Spleen (tissue), 7 donors: ENCODE measurements around the gene ATXN7L1.

Experiments
- POLR2AphosphoS5 ChIP-seq, 3 donors: sonication (generic); formaldehyde crosslinking; IDR thresholded peaks; one replicate each; pipeline ENCODE4 v1.5.1; 2017; ENCODE audit warnings: antibody characterized with exemption in 3 of 3
- TF ChIP-seq, protein P1 (sequence below), 11 experiments: fragments of 200-600 bp in 7 of 11; fragments of 450-650 bp in 4 of 11; sonication (generic) in 4 of 11; IDR thresholded peaks in 8 of 11; conservative IDR thresholded peaks in 3 of 11; 1 replicate in 7 of 11; 2 replicates in 4 of 11; pipeline versions ENCODE4 v1.4.0 to v1.8.0; 2016 to 2021; ENCODE audit warnings: antibody characterized with exemption in 11 of 11, inconsistent platforms in 4 of 11, mild to moderate bottlenecking in 1 of 11
- donor health status: DM: no; HTN: no; CAD: no; lungs with moderate emphysema.
- donor health status: DM: no; HTN: no; CAD: no.
- donor health status: DM: no; HTN: no; CAD: no.

DNA sequence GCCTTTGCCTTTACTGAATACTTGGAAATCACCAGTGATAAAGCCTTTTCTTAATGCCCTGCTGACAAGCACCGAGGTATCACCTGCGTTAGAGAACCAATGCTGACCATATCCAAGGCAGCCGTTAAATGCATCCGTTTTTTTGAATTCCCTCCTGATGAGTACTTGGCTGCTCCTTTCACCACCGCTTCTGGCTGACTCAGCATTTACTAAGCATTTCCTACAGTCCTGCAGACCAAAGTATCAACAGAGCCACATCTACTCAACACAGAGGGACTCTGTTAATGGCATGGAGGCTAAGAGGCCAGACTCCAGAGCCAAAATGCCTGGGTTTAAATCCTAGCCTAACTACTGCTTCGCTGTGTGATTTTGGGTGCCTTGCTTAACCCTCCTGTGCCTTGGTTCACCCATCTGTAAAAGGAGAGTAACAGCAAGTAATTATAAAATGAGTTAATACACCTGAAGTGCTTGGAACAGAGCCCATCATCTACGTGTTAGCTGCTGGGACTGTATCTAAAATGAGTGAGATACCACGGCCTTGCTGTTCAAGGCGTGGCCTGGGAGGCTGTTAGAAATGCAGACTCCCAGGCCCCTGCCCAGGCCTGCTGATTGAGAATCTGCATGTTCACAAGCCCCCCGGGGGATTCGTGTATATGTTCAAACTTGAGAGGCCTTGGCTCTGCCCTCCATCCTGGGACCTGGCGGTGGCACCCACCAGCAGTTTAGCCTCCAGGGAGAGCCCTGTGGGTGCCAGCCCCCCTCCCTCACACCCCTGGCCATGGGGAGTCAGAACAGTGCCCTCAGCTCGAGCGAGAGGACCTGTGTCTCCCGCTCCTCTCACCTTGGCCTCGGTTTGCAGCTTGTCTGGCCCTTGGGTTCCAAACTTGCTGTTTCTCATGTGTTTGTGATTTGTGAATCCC lies 264.3 kb downstream of the ATXN7L1 start:
- TF ChIP-seq, protein P1, sequence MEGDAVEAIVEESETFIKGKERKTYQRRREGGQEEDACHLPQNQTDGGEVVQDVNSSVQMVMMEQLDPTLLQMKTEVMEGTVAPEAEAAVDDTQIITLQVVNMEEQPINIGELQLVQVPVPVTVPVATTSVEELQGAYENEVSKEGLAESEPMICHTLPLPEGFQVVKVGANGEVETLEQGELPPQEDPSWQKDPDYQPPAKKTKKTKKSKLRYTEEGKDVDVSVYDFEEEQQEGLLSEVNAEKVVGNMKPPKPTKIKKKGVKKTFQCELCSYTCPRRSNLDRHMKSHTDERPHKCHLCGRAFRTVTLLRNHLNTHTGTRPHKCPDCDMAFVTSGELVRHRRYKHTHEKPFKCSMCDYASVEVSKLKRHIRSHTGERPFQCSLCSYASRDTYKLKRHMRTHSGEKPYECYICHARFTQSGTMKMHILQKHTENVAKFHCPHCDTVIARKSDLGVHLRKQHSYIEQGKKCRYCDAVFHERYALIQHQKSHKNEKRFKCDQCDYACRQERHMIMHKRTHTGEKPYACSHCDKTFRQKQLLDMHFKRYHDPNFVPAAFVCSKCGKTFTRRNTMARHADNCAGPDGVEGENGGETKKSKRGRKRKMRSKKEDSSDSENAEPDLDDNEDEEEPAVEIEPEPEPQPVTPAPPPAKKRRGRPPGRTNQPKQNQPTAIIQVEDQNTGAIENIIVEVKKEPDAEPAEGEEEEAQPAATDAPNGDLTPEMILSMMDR (IDR thresholded peaks at IDR 0.05 in 8 of 11, conservative IDR thresholded peaks at IDR 0.05 in 3 of 11), result no peak
- no peak for TF ChIP-seq POLR2AphosphoS5 (IDR thresholded peaks at IDR 0.05)
